GM19463 (cell line): ENCODE measurements around the gene BUB1B.
"Not testable (repeated sequence)": the region's sequence is repeated elsewhere in the genome, so short reads cannot be mapped to it uniquely, and the experiment has no call there.

Experiments used
- ATAC-seq: cut with Tn5 transposase; IDR thresholded peaks from one replicate; pipeline ENCODE4 v1.9.1; 2021; ENCODE audit warnings: mild to moderate bottlenecking, moderate library complexity; ENCODE audit not compliant: unreplicated experiment

Gene BUB1B

DNA sequence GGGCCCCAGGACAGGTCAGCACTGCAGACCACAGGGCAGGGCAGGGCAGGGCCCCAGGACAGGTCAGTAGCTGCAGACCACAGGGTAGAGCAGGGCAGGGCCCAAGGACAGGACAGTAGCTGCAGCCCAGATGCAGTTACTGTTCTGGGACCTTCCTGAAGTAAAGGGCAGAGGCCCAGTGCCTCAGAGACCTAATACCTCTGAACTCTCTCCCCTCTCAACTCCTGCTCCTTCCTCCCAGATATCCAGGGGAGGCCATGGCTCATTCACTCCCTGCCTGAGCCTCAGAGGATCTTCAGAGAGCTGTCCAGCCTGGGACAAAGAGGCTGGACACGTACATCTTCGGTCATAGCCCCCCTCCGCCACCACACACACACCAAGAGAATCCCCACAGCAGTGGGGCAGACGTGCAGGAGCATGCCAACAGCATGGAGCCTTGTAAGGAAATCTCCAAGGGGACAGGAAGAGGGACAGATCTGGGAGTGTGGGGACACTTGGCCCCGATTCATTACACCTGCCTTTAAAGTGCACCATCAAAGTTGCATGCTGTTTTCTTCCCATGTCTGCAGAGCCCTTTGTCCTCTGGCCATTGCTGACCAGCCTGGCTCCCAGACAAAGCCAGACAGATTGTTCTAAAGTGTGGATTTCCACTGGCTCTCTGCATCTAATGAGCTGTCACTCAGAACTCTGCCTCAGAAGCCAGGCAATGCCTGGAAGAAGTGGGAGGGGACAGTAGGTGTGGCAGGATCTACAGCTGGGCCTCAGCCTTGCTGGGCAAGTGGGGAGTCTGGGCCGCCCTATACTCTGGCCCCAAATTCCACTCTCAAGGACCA, 24.2 kb upstream of the BUB1B start:
- ATAC-seq, result no peak

DNA sequence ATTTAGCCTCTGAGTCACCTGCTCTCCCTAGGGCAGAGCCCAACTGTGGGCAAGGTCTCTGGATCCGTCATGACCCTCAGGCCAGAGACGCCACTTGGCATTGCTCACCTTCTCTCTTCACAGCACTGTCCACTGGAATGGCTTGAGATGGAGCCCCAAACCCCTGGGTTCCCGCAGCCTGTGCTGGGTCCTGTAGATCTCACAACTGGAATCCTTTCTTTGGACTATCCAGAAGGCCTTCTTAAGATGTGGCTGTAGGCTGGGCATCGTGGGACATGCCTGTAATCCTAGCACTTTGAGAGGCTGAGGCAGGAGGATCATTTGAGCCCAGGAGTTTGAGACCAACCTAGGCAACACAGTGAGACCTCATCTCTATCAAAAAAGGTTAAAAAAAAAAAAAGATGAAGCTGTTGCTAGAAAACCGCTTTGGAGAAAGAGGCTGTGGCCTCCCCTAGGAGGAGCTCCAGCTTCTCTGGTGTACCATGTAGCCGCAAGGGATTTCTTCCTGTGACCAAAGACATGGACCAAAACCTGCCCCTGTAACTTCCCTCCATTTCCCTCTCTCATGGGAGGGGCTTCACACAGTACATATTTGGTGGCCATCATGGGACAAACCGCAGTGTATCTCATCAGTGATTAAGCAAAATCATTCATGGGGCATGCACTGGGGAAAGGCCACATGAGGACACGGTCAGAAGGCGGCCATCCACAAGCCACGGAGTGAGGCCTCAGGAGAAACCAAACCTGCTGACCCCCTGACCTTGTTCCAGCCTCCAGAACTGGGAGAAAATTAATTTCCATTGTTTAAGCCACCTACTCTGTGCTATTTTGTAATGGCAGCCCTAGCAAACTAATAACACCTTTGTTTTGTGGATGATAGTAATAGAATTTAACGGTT, 23.3 kb upstream of the BUB1B start:
- no peak for ATAC-seq

DNA sequence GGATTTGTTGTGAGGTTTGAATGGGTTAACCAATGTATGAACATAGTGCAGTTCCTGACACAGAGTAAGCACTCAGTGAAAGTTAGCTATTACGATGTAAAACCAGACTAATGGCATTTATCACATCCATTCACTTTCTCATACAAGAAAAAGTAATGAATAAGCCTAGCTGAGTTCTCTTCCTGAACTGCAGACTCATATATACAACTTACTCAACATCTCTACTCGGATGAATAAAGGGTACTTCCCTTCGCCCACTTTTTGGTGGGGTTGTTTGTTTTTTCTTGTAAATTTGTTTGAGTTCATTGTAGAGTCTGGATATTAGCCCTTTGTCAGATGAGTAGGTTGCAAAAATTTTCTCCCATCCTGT, 22.7 kb upstream of the BUB1B start:
- not testable (repeated sequence) for ATAC-seq

DNA sequence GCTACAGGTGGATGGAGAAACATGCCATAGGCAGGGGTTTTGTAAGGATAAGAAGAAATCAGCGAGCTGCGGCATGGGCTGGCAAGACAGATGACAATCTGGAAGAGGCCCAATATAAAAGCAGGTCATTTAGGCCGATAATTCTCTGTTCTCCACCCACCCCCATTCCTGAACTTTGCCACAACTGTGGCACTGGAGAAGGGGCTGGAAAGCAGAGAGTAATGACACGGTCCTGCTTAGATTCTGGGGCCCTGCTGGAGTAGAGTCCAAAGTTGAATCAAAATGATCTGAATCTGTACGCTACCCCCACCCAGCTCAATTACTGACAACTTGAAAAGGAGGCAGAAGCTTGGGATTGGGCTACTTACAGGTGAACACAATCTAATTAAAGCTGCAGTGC, 18.4 kb upstream of the BUB1B start:
- ATAC-seq, result no peak

DNA sequence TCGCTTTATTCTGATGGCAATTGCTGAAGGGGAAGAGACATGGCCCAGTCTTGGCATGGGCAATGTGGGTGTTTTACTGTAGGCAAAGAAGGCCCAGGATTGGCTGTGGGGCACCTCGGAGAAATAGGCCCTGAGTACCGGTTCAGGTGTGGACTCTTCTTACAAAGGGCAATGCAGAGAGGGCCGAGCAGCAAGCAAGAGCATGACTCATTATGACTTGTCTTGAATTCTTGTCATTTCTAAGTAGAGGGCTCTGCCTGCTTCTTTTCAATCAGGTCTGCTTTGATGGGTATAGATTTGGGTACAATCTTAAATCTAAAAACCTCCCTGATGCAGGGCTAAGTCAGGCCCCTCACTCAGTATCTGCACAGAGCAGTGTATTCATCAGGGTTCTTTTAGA, 14.8 kb upstream of the BUB1B start:
- no peak for ATAC-seq

DNA sequence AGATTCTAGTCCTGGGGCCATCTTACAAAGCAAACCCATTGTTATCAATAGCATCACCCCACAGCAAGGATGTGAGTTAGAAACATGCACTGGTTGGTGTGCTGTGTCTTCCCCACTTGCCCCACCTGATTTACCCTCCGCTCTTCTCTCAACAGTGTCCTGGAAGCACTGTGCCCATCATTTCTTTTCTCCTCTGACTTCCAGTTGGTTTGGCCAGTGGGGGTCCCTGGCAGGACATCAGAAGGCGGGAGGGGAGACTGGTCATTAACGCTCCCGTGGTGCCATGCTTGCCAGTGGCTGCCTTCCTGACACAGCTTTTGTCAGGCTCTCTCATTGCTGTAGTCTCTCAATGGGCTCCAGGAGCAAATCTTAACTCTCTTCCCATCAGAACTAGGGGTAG, 11.5 kb upstream of the BUB1B start:
- no peak for ATAC-seq

DNA sequence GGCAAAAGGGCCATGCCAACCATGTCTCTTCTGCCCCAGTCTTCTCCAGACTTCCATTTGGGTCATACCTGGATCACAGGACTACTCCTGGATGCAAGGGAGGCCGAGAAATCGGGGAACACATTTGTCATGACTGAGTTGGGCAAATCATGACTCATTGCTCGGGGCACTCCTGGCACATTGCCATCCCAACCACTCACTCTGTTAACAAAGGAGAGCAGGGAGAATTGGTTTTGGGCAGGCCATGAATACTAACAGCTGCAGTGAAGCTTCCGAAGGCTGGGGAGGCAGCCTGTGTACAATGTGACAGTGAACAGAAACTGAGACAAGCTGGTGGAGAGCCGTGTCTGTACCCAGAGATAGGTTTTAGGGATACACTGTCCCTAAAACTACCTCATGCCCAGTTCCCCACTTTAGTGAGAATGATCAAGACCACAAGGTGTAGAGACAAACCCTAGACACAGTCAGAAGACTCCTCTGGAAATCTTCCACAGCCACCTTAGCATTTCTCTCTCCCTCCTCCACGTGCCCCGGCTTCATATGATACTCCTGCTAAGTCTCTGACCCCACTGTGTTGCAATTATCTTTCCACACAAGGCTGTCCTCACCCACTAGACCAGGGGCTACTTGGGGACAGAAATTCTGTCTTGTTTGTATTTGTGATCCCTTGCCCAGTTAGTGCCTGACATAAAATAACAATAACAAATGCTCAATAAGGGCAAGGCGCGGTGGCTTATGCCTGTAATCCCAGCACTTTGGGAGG, 10.5 kb upstream of the BUB1B start:
- no peak for ATAC-seq

DNA sequence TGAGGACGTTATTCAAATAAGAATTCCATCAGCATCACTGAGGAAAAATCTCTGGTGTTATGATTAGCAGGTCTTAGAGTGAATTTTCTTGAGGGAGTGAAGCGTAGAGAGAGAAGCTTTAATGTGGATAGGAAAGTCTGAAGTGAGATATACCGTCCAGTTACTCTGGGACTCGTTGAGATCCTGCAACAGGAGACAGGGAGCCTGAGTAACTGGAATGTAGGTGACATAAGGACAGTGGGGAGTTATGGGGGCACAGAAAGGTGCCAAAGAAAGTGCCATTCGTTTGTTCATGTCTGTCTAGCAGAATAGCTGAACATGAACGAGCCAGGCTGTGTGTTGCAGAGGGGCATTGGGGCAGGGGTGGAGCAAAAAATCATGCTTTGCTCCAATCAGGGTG, 9.4 kb upstream of the BUB1B start:
- ATAC-seq, result no peak

DNA sequence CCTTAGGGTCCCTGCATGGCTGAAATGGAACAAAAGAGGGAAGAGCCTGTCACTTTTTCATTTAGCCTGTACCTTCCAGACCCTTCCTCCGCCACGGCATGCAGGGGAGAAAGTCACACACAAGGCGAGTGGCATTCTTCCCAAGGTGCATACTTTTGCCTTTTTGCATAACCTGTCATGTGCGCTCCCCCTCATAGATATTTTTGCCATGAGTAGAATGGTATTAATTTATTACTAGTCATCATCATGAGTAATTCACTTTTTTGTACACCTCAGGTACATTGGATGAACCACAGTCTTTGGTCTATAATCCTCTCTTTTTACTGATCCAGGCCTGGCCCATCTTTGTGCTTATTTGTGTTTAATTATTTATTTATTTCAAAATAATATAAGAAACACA, 8.9 kb upstream of the BUB1B start:
- ATAC-seq, result no peak

DNA sequence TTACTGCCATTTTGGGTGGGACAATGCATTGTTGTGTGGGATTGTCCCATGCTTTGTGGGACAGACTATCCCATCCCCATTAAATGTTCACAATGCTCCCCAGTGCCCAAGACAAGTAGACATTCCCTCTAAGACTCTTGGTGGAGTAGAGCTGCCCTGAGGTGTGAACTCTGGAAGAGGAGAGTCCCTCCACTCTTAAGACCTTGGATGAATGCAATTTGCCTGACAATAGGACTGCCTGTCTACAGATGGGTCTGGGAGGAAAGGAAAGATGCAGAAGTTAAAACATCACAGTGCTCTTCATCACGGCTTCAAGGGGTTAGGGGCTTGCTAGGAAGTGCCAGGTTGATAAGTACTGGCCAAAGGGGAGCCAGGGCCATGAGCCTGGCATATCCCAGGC, 6.0 kb upstream of the BUB1B start:
- ATAC-seq, result not testable (repeated sequence)

DNA sequence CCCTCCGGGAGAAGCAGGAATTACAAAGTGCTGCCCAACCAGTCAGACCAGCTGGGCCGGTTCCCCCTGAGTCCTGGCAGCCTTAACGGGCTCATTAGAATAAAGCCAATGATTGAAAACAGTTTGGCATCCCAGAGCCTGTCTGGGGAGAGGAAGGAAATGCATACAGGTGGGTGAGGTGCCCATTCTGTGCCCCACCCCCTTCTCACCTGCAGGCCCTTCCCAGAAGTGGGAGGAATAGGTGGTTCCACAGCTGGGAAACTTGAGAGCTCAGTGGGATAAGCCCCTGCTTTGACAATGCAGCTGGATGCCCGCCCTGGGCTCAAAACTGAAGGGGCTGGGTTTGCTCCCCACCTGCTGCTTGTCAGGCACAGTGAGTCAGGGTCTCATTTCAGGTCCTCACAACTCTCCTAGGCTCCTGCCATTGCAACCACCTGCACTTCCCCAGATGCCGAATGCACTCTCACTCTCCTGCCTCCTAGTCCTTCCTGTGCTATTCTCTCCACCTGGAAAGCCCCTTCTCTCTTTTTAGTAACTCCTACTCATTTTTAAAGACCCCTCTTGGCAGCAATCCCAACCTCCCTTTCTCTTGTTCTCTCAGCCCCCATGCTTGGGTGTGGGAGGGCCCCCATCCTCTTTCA, 5.5 kb upstream of the BUB1B start:
- ATAC-seq, result no peak

DNA sequence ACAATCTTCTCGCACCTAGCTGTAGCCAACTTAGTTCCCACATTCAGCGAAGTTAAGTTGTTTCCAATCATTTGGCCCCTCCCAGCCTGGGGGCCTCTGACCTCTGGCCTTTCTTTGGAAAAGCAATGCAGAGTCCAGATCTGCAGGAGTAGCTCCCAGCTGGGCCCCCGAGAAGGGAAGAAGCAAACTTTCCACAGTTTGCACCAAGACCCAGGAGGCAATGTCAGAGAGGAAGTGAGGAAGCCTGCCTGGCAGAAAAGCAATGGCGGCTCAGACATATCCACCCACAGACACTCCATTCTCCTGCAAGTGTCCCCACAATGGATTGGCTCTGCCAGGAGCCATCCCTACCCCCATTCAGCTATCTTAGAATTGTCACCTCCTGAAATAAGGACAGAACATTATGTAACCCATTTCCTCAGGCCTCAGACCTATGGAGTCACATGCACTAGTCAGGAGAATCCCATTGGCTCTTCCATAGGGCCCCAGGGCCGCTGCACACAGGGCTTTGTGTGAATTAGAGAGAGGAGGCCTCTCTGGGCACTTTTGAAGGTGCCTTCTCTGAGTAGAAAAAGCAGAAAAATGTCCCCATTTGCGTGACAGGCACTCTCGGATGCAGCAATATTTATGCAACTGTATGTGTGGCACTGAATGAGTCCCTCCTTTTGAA, 3.0 kb upstream of the BUB1B start:
- no peak for ATAC-seq

DNA sequence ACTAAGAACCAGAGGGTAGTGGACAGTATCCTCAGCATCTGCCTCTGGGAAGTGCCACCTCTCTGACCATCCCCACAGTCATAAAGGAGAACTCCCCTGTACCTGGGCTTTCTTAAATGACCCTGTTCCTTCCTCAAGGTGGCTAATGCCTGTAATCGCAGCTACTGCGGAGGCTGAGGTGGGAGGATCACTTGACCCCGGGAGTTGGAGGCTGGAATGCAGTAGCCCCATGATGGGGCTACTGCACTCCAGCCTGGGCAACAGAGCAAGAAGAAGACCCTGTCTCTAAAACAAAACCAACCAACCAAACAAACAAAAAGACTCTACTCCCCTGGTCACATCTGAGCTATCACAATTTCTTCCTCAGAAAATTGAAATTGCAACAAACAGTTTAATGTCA, 848 bp upstream of the BUB1B start:
- ATAC-seq, result no peak

DNA sequence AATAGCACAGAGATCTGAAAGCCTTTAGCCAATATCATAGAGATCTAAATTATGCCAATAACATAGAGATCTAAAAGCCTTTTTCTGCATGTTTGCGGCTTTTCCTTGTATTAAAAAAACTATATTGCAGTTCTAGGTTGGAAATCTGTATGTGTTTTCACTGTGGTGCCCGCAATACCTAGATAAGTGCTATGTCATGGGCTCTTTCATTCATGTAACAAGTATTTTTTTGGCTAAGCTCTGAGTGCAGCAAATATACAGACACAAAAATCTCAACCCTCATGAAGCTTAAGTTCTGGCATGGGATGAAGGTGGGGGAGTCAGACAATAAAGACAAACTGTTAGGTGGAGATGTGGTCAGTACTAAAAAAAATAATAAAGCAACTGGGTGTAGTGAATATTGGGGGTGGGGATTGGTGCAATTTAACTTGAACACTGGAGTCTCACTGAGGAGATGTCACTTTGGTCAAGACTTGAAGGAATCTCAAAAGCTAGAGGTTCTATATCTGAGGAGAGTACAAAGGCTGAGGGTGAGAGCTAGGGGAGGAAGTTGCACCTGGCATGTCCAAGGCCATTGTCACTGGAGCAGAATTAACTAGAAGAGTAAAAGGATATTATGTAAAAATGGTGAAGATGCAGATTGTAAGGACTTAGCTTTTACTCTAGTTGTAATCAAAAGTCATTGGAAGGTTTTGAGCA, 973 bp downstream of the BUB1B start:
- ATAC-seq, result no peak

DNA sequence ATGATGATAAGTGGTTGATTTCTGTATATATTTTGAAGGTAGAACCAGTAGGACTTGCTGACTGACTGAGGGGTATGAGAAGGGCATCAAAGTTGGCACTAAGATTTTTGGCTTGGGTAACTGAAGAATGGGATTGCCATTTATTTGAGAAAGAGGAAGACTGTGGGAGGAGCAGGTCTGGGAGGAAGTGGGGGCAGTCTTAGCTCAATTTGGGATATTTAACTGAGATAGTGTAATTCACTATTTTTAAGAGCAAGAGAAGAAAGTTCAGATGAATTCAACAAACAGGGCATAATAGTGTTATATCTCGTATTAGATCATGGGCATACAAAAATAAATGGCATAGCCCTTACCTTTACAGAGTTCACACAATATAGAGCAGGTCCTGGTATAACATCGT, 1.7 kb downstream of the BUB1B start:
- no peak for ATAC-seq

DNA sequence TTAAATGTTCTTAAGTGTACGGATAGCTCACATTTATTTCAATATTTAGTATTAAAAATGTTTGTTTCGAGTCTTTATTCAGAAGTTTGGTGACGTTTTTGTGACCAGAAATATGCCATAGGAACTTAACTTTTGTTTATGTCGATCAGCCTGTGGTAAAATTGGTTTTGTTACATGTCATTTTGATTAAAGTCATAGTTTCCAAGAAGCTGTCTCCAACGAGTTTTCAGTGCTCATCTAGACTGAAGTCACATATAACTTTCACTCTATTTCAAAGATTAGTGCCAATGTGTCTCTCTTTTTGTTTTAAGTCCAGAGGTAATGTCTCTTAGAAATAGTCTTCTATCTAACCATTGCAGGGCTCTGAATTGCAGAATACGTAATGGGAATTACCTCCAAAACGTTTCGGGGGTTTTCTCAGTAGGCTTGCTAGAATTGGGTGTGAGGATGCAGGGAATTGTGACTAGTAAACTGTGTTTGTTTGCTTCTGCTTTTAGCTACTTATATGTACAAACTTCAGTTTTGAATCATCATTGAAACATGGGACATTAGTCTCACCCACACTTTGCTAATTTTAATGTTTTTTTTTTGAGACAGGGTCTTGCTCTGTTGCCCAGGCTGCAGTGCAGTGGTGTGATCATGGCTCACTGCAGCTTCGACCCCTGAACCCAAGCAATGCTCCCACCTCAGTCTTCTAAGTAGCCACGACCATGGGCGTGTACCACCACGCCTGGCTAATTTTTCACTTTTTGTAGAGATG, 3.0 kb downstream of the BUB1B start:
- no peak for ATAC-seq

DNA sequence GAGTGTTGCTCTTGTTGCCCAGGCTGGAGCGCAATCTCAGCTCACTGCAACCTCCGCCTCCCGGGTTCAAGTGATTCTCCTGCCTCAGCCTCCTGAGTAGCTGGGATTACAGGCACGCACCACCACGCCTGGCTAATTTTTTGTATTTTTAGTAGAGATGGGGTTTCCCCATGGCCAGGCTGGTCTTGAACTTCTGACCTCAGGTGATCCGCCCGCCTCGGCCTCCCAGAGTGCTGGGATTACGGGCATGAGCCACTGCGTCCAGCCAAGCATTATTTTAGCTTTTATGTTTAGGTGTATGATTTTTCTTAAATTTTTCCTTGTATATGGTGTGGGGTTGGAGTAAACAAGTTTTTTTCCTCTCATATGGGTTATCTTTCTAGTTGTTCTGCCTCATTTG, 6.5 kb downstream of the BUB1B start:
- not testable (repeated sequence) for ATAC-seq

DNA sequence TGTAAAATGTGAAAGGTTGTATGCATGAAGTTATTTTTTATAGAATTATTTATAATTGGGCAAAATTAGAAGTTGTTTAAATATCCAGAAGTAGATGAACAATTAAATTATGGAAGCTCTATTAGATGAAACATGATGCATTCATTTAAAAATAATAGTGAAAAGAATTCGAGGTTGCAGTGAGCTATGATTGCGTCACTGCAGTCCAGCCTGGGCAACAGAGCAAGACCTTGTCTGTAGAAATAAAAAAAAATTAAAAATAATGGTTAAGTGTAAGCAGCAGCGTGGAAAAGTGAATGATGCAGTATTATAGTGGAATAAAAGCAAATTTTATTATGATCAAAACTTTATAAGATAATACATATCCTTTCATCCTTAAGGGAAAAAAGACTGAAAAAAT, 14.3 kb downstream of the BUB1B start:
- no peak for ATAC-seq

DNA sequence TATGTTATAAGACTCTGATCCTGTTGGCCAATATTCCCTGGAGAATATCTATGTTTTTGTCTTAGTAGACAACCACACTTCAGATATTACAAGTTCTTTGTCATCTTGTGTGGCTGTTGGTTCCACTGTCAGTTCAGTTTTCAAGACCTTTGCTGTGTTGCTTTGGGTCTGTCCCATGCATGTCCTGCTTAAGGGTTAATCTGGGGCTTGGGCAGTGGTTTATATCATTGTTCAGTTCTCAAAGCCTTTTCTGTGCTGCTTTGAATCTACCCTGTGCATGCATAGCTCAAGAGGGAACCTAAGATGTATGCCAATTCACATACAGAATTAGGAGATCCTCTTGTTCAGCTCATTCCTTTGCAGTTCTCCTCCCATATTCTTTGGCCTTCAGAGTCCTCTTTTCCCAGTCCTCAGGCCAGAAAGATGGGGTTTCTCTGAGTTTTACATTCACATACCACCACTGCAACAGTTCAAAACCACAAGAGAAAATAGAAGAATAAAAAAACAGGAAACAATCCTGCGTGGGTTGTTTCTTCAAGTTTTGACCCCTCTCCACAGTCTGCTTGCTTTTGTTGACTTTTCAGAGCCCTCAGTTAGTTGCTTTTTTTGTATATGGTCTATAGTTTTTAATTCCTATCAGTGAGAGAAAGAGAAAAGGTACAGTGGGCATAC, 21.6 kb downstream of the BUB1B start:
- ATAC-seq, result no peak
